Upper lobe of left lung (tissue), 6 donors: ENCODE results near the gene GTF3A. TPM values are rescaled to one million over a fixed set of nuclear protein-coding genes. Genes with fewer than 3 reads are reported as not detected.
A peak's percentile ranks its signal among the peaks of the same experiment; 100 is the strongest.

Source experiments
- ATAC-seq, 2 donors: fragments of 200-7000 bp; cut with Tn5 transposase; one replicate each; pipeline ENCODE4 v1.9.1; 2022; ENCODE audit warnings: mild to moderate bottlenecking in 2 of 2, moderate library complexity in 2 of 2; ENCODE audit not compliant: low FRiP score in 2 of 2
- DNase-seq, 2 donors: peaks; one replicate each; pipeline ENCODE4 v3.0.0-alpha.2; 2019 to 2020
- H3K27ac ChIP-seq, 4 donors: fragments of 200-600 bp; sonication (generic); one replicate each; pipeline ENCODE4 v1.5.1; 2016 to 2019
- H3K27me3 ChIP-seq, 4 donors: fragments of 200-600 bp; sonication (generic); one replicate each; pipeline ENCODE4 v1.5.1; 2017 to 2019
- H3K36me3 ChIP-seq, 4 donors: fragments of 200-600 bp; sonication (generic); one replicate each; pipeline ENCODE4 v1.5.1; 2016 to 2019
- H3K4me1 ChIP-seq, 4 donors: fragments of 200-600 bp; sonication (generic); one replicate each; pipeline ENCODE4 v1.5.1; 2018 to 2019
- H3K4me3 ChIP-seq, 4 donors: fragments of 200-600 bp; sonication (generic); one replicate each; pipeline ENCODE4 v1.5.1; 2017 to 2019; ENCODE audit warnings: mild to moderate bottlenecking in 2 of 4, moderate library complexity in 1 of 4
- H3K9me3 ChIP-seq, 4 donors: fragments of 200-600 bp; sonication (generic); one replicate each; pipeline ENCODE4 v1.5.1; 2018 to 2019
- EP300 ChIP-seq, 4 donors: sonication (generic); formaldehyde crosslinking; IDR thresholded peaks; one replicate each; pipeline ENCODE4 v1.5.1; 2017; ENCODE audit warnings: antibody characterized with exemption in 4 of 4, control low read depth in 2 of 4
- POLR2A ChIP-seq, 4 donors: fragments of 450-650 bp; IDR thresholded peaks; one replicate each; pipeline ENCODE4 v1.5.1; 2016 to 2017; ENCODE audit warnings: antibody characterized with exemption in 4 of 4, mild to moderate bottlenecking in 2 of 4
- POLR2AphosphoS5 ChIP-seq, 2 donors: sonication (generic); formaldehyde crosslinking; IDR thresholded peaks; one replicate each; pipeline ENCODE4 v1.5.1; 2017; ENCODE audit warnings: antibody characterized with exemption in 2 of 2
- WGBS, 2 donors: methylation state at CpG; one replicate each; pipeline ENCODE4 v1.1.5; 2017 to 2018; 5-methylcytosine and 5-hydroxymethylcytosine counted together
- total RNA-seq, 6 donors: library from RNA; depleted of rRNA in 4 of 6; stranded (reverse); fragments of >200 nt in 4 of 6; gene quantifications; one replicate each; pipeline versions ENCODE4 v1.1.0 to v1.2.1, GENCODE V29; 2016 to 2021
- TF ChIP-seq, protein P1 (sequence below), 6 experiments: fragments of 450-650 bp in 4 of 6; fragments of 200-600 bp in 2 of 6; sonication (generic) in 2 of 6; IDR thresholded peaks; one replicate each; pipeline ENCODE4 v1.5.1; 2016 to 2019; ENCODE audit warnings: antibody characterized with exemption in 6 of 6
- donor health status: DM: no; HTN: no; CAD: no; lungs with moderate emphysema.
- donor health status: DM: no; HTN: yes; CAD: no; lungs with severe emphysema.

Gene GTF3A
- total RNA-seq = 100 to 1,000 TPM in 3 of 6 donors, 10 to 100 TPM in 3; 29.3 to 104 (median 85.6) TPM

DNA sequence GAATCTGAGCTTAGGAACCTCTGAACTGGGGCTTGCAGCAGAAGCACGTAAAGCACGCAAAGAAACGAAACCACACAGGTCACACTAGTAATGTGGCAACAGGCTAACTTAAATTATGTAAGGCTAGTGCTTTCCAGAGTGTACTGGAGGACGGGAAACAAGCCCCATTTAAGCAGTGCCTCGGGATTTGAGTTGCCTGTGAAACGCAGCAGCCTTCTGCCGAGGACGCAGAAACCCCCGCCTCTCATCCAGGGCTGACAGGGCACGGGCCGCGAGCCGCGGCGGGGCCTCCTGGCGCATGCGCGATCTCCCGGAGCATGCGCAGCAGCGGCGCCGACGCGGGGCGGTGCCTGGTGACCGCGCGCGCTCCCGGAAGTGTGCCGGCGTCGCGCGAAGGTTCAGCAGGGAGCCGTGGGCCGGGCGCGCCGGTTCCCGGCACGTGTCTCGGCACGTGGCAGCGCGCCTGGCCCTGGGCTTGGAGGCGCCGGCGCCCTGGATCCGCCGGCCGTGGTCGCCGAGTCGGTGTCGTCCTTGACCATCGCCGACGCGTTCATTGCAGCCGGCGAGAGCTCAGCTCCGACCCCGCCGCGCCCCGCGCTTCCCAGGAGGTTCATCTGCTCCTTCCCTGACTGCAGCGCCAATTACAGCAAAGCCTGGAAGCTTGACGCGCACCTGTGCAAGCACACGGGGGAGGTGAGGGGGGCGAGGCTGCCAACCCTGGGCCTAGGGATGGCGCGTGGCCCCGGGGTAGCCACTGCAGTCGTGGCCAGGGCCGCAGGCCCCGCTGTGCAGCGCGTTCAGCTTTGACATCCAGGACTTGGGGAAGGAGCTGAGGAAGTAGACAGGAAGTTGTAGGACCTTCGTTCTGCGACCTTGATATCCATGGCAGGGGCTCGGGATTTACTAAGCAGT, at the start of gene GTF3A:
Gene GTF3A, plus strand, starts transcription at position 374 of the 912 bp plus-strand sequence.
- WGBS, 2 donors = 0 to 1% methylated on average over 6 to 35 of the region's 85 CpGs
- H3K27me3 ChIP-seq = no peaks in the 10 kb centered on the region
- TF ChIP-seq, protein P1, sequence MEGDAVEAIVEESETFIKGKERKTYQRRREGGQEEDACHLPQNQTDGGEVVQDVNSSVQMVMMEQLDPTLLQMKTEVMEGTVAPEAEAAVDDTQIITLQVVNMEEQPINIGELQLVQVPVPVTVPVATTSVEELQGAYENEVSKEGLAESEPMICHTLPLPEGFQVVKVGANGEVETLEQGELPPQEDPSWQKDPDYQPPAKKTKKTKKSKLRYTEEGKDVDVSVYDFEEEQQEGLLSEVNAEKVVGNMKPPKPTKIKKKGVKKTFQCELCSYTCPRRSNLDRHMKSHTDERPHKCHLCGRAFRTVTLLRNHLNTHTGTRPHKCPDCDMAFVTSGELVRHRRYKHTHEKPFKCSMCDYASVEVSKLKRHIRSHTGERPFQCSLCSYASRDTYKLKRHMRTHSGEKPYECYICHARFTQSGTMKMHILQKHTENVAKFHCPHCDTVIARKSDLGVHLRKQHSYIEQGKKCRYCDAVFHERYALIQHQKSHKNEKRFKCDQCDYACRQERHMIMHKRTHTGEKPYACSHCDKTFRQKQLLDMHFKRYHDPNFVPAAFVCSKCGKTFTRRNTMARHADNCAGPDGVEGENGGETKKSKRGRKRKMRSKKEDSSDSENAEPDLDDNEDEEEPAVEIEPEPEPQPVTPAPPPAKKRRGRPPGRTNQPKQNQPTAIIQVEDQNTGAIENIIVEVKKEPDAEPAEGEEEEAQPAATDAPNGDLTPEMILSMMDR (IDR thresholded peaks at IDR 0.05) = peak in 1 of 6 experiments; percentile 20
- TF ChIP-seq POLR2AphosphoS5 (IDR thresholded peaks at IDR 0.05) = peak; percentile 78 to 86
- peak in 3 of 4 donors; percentile 78 to 94 (median 78) for TF ChIP-seq POLR2A (IDR thresholded peaks at IDR 0.05)
- no peak for TF ChIP-seq EP300 (IDR thresholded peaks at IDR 0.05)

DNA sequence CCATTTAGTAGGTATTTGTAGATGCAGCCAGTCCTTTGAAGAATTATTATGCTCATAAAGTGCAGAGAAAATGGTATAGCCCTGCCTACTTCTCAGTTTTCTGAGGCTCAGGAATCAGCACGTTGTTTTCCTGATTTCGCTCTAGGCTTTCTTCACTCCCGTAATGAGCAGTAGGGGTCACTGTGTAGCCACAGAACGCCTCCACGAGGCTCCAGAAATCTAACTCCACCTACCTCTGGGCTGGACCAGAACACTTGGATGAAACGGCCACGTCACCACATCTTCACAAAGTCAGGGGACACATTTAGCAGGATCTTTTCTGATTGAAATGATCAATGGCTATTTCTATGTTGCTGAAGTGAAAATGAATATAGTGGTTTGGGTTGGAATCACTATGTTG, 49.8 kb upstream of the GTF3A start:
- 0 to 1% methylated on average over 7 of the region's 7 CpGs for WGBS, 2 donors
- H3K9me3 ChIP-seq = no peaks in the 10 kb centered on the region
- no peaks in the 10 kb centered on the region for H3K36me3 ChIP-seq
- peak; percentile 87 to 96 for ATAC-seq
- DNase-seq = peak in 1 of 2 donors; percentile 75
- H3K4me1 ChIP-seq = peaks cover 2 to 20% (median 4%) of the 10 kb centered on the region in 4 donors
- no peak overlapping the region for H3K4me3 ChIP-seq
- no peaks in the 10 kb centered on the region for H3K27me3 ChIP-seq
- H3K27ac ChIP-seq = no peak overlapping the region
- TF ChIP-seq, protein P1 (IDR thresholded peaks at IDR 0.05) = peak in 5 of 6 experiments; percentile 52 to 74 (median 55)
- no peak for TF ChIP-seq POLR2AphosphoS5 (IDR thresholded peaks at IDR 0.05)

More for the DNA sequence above, at the start of gene GTF3A:
- DNase-seq (peak; percentile 87 to 97), ATAC-seq (peak; percentile 89 to 96)
- Histone ChIP-seq H3K9me3 (no peaks in the 10 kb centered on the region), H3K36me3 (peaks cover 0 to 24% (median 7%) of the 10 kb centered on the region in 4 donors), H3K4me3 (peak within 1 kb of the TSS; percentile 56 to 87 (median 68)), H3K4me1 (peaks cover 32 to 52% (median 40%) of the 10 kb centered on the region in 4 donors), H3K27ac (peak within 1 kb of the TSS; percentile 84 to 93 (median 88))

DNA sequence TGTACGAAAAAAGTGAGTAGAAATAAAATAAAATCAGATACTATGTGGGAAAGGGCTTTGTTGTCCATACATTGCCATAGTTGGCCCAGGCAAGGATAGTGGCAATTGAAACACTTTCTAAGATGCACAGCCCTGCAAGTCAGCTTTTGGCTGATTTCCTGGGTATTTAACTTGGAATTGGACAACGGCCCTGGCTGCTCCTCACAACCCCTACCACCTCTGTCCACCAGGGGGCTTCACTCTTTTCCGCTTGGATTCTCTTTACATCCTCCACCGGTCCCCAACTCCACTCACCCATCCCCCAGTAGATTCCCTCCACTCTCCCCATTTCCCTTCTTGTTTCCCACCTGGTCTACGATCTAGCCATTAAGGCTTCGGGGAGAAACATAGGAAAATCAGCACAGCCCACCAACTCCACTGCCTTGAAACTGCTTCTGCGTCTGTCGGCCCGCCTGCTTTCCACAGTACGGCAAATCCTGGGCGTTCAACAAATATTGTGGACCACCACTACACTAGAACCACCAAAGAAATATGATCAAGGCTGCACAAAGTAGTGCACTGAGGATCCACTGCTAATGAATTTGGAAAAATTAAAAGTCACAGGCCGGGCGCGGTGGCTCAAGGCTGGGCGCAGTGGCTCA, 48.6 kb upstream of the GTF3A start:
- Histone ChIP-seq H3K36me3 (no peaks in the 10 kb centered on the region), H3K9me3 (no peaks in the 10 kb centered on the region), H3K4me1 (peaks cover 2 to 20% (median 4%) of the 10 kb centered on the region in 4 donors), H3K27me3 (no peaks in the 10 kb centered on the region), H3K4me3 (no peak overlapping the region), H3K27ac (no peak overlapping the region)
- ATAC-seq = peak; percentile 58 to 88
- DNase-seq = peak; percentile 32 to 46
- TF ChIP-seq POLR2AphosphoS5 (IDR thresholded peaks at IDR 0.05) (no peak), POLR2A (IDR thresholded peaks at IDR 0.05) (no peak), EP300 (IDR thresholded peaks at IDR 0.05) (no peak)
- TF ChIP-seq, protein P1 (IDR thresholded peaks at IDR 0.05) = peak; percentile 53 to 80 (median 67)
- 63 to 69% methylated on average over 15 of the region's 15 CpGs for WGBS, 2 donors

DNA sequence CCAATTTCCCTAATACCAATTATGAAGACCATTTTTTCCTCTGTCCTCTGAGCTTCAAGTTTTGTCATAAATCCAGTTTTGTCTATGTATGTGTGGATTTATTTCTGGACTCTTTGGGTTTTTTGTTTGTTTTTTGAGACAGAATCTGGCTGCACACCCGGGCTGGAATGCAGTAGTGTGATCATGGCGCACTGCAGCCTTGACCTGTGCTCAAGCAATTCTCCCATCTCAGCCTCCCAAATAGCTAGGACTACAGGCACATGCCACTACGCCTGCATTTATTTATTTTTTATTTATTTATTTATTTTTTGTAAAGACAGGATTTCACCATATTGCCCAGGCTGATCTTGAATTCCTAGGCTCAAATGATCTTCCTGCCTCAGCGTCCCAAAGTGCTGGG, 45.3 kb upstream of the GTF3A start:
- Histone ChIP-seq H3K9me3 (no peaks in the 10 kb centered on the region), H3K27me3 (no peaks in the 10 kb centered on the region), H3K4me1 (peaks cover 0 to 9% (median 3%) of the 10 kb centered on the region in 4 donors), H3K36me3 (no peaks in the 10 kb centered on the region), H3K4me3 (no peak overlapping the region), H3K27ac (no peak overlapping the region)
- no peak for ATAC-seq
- no peak for DNase-seq
- TF ChIP-seq, protein P1 (IDR thresholded peaks at IDR 0.05) = no peak
- TF ChIP-seq POLR2AphosphoS5 (IDR thresholded peaks at IDR 0.05) = no peak
- 68 to 70% methylated on average over 4 of the region's 4 CpGs for WGBS, 2 donors
